GM21447 (cell line): Measurements from ENCODE around the gene PRXL2A.
"Not testable (repeated sequence)": the region's sequence is repeated elsewhere in the genome, so short reads cannot be mapped to it uniquely, and the experiment has no call there.

Source experiments
- ATAC-seq: cut with Tn5 transposase; IDR thresholded peaks from one replicate; pipeline ENCODE4 v1.9.1; 2021; ENCODE audit not compliant: unreplicated experiment

The PRXL2A gene

DNA sequence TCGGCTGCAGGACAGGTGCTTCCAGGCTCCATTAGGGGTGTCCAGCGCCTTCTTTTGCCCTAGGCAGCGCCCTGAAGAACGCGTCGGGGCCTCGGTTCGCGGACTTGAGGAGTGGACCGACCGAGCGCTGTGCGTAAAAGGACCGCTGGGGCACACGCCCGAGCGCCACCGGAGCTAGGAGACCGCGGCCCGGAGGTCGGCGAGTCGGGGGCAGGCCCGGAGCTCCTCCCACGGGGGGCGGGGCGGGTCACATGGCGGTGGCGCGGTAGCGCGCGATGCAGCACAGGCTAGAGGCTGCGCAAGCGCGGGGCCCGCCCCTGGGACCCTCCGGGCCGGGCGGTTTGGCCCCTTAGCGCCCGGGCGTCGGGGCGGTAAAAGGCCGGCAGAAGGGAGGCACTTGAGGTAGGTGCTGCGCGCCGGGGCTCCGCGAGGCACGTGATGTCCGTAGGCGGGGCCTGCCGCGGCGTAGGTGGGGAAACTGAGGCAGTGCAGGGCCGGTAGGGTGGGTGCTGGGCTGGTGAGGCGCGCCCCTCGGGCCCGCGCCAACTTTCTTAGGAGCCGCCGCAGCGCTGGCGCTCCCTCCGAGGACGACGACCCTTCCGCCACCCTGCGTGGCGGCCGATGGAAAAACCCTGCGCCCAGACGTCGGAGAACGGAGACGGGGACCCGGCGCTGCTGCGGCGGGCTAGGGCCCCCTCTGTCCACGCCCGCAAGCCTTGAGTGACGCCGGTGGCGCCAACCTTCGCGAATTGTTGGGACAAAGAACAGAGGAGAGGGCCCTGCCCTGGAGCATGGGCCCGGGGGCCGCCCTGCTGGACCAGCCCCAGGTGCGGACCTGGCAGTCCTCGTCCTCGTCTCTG lies at the start of gene PRXL2A:
PRXL2A (plus strand) TSS at position 310 of the 860 bp plus-strand sequence. CDS start 11,917 bp downstream, outside the sequence.
- ATAC-seq, result peak; percentile 93

- not testable (repeated sequence) for ATAC-seq
Measured at GRCh38 chr10:80358925-80359324, 49.4 kb upstream of the PRXL2A start.

- ATAC-seq, result no peak
Measured at GRCh38 chr10:80359644-80360043, 48.7 kb upstream of the PRXL2A start.

GRCh38 chr10:80365510-80365909 lies 42.8 kb upstream of the PRXL2A start:
- no peak for ATAC-seq

DNA sequence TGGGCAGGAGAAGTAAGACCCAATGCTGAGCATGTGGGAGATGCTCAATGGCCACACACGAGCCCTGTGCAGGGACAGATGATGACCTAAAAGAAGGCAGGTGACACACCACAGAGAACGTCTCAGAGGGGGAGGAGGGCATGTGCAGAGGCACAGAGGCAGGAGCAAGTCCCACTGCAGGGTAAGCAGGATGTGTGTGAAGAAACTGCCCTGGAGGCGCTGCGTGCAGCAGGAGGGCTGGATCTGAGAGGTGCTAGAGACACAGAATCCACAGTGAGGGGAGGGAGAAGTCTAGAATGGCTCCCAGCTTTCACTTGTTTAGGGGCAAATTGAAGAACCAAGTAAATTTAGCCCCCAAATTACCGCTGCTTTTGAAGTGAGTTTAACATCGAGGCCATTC lies 36.9 kb upstream of the PRXL2A start:
- no peak for ATAC-seq

DNA sequence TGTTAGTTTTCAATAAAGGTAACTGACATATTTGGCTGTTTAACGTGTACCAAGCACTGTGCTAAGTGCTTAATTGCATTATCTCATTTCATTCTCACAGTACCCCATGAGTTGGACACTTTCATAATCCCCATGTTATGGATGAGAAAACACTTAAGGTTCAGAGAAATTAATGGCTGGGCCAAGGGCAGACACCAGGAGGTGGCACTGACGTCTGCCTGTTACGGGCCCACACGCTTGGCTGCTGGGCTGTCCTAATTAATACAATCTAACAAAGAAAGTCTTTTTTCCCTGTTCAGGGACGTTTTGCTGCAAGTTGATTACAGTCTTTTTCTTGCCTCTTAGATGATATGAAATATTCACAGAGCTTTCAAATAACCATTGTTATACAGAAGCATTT lies 35.7 kb upstream of the PRXL2A start:
- no peak for ATAC-seq

- ATAC-seq, result no peak
Measured at GRCh38 chr10:80373502-80373901, 34.8 kb upstream of the PRXL2A start.

DNA sequence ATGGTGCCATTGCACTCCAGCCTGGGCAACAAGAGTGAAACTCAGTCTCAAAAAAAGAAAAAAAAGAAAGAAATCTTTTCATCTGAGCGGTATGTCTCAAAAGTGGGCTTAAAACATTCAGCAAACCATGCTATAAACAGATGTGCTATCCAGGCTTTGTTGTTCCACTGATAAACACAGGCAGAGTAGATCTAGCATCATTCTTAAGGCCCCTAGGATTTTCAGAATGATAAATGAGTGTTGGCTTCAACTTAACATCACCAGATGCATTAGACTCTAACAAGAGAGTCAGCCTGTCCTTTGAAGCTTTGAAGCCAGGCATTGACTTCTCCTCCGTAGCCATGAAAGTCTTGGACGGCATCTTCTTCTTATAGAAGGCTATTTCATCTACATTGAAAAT lies 28.6 kb upstream of the PRXL2A start:
- ATAC-seq, result no peak

- no peak for ATAC-seq
Measured at GRCh38 chr10:80380185-80380584, 28.2 kb upstream of the PRXL2A start.

DNA sequence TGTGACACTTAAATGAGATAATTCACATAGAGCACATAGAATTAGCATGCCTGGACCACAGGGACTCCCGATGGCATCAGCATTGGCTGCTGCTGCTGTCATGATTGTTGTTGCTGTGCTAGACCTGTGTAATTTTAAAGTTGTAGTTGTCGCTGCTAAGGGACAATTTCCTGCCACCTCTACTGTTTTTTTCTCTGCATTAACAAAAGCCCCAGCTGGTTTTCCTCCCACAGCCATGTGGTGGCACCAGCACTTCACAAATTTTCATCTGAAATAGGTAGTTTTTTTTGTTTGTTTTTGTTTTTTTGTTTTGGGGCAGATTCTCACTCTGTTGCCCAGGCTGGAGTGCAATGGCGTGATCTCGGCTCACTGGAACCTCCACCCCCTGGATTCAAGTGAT lies 25.4 kb upstream of the PRXL2A start:
- peak; percentile 57 for ATAC-seq

DNA sequence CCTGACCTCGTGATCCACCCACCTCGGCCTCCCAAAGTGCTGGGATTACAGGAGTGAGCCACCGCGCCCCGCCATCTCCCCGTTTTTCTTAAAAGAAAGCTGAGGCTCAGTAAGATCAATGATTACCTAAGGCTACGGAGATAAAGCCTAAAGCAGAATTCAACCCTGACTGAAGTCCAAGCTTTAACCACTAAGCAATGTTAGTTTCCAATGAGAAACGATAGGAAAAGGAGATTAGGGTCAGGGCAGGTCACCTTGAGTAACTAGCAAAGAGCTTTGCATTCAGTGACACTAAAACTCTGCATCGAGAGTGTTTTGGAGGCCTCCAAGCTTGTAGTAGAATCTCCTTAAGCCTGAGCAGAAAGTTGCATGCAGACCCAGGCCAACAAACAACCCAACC lies 17.6 kb upstream of the PRXL2A start:
- no peak for ATAC-seq

DNA sequence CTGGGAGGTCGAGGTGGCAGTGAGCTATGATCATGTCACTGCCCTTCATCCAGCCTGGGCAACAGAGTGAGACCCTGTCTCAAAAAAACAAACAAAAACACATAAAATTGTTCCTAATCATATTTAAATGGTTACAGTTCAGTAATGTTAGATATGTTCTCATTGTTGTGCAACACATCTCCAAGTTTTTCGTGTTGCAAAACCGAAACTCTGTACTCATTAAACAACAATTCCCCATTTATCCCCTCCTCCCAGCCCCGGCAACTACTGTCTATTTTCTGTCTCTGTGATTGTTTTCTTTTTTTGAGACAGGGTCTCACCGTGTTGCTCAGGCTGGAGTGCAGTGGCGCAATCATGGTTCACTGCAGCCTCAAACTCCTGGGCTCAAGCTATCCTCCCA lies 16.1 kb upstream of the PRXL2A start:
- ATAC-seq, result no peak

DNA sequence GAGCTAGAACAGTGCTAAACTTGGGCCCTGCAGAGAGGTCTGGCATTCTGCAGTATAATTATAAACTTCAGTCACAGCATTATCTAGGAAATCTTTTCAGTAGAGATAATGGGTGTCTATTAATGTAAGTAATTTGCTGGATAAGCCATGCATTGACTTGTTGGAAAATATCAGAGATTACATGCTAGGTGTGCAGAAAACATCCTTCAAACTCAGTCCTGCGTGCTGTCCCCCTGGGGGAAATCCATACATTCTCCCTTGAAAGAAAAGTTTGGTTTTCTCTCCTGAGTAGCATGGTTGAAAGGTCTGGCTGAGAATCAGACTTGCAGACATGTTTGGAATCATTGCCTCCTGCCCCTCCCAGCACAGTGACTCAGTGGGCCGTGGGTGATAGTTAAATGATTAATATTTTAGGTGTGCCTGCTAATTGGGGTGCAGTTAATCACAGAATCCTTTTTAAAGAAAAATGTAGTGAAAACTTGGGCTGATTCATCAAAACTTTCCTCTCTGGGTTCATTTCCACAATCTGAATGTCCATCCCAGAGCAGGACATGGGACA lies 13.9 kb upstream of the PRXL2A start:
- ATAC-seq, result no peak

DNA sequence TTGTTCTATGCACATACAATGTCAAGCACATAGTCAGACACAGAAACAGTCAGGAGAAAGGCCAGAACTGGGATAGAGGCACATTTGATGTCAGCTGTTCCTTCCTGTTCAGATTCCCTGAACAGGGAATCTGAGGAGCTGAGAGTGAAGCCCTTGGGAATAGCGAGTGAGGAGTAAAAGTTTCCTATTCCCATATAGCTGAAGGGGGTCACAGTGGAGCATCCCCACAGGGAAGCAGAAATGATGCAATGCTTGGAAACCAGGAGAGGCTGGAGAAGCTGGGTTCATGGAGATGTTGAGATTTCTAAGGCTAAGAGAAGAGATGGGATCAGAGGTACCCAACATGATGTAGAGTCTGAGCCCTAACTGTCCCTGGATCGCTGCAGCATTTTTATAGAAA lies 11.3 kb upstream of the PRXL2A start:
- ATAC-seq, result no peak

DNA sequence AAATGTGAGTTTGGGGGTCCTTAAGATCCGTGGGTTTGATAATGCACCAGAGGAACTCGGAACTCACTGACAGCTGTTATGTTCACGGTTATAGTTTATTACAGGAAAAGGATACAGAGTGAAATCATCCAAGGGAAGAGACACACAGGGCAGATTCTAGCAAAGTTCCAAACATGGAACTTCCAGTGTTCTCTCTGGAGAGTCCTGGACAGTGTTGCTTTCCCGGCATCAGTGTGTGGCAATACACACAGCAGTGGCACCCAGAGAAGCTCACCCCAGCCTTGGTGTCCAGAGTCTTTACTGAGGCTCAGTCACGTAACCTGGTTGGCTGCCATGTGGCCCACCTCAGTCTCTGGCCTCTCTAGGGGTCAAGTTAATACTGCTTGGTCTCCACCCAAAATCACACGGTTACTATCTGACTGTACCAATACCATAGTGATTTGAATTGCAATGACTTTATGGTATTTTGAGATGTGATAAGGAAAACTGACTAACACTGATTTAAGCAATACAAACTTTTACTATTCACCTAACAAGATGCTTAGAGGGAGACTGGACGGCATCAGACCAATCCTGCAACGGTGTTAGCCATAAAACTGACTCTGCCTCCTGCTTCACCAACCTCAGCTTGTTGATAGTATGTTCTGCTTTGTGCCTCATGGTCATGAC lies 8.1 kb upstream of the PRXL2A start:
- ATAC-seq, result no peak

DNA sequence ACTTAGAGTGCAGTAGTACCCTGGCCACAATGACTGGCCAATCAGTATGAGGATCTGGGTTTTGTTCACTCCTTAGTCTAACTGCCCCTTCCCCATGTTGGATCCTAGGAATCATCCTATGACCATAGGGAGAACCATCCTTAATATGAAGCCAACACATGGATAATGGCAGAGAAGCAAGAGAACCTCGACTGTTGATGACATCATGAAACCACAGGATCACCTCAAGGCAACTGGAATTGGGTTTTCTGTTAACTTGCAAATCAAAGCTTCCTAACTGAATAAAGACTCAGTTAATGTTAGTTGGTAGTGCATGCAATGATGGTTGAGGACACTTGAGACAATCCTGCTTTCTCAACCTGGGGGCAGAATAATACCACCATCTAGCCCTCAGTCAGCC lies 3.3 kb upstream of the PRXL2A start:
- ATAC-seq, result no peak

DNA sequence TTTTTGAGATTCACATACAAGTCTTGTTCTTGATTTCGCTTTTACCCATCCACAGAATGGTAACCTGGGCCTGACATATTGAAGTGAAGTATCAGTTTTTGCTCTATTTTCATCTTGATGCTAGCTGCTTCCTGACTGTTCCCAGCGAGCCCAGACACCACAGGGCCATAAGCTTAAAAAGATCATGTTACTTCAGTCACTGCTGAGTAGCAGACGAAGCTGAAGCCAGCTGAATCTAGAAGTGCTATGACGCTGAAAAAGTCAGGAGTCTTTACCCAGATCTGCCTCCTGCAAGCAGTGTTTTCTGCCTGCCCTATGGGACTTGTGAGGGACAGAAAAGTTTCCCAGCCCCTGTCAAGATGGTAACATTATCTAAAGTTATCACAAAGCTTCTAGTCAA lies 2.7 kb upstream of the PRXL2A start:
- ATAC-seq, result no peak

DNA sequence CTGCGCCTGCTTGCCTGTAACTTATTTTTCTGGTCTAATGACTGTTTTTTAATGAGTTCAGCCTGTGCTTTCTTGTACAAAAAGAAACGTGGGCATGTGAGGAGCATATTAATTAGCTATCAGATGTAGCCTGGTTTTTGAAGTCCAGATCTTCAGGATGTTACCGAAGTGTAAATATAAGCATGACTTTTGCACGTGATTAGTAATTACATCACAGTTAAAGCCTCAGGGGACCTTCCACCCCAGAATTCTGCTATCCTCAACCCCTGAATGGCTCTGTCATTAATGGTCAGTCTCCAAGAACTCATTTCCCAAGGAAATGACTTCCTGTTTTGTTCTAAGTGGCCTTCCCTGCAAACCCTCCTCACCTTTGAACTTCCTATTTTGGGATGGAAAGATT lies 2.1 kb upstream of the PRXL2A start:
- ATAC-seq, result no peak

GRCh38 chr10:80407812-80408241 lies 524 bp upstream of the PRXL2A start:
- peak; percentile 33 for ATAC-seq

DNA sequence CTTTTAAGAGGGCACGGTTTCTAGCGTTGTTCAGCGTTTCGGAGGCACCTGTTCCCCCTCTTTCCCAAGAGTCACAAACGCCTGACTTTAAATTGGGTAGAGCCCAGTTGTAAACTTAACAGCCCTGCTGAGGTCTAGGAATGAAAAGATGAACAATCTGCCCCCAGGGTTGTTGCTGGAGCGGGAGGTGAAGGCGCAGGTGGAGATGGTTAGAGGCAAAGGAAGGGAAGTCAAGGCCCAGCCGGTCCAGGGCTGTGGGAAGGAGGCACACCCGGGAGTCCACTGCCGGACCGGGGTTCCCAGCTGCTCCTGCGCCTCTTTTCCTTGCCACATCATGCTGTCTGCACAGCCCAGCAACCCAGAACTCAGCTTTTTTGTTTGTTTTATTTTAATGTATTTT lies 770 bp downstream of the PRXL2A start:
- no peak for ATAC-seq

DNA sequence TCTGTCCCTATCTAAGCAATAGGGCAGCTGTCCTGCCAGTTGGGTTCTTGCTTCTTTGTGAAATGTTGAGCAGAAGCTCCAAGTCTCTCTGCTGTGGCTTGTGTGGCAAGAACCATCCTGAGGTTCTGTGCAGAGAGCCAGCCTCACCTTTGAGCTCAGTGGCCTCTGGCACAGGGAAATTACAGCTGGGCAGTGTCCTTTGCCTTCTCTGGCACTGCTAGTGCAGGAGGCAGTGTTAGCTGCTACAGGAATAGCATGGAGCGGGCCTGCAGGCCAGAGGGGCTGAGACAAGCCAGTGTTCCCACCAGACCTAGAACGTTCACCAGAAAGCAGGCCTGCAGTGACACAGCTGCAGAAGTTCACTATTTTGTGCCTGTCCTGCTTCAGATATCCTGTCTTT lies 1.8 kb downstream of the PRXL2A start:
- ATAC-seq, result no peak

GRCh38 chr10:80410578-80411145 lies 2.3 kb downstream of the PRXL2A start:
- no peak for ATAC-seq
